Measurements from ENCODE around the gene SRSF7. TPM values are rescaled to one million over a fixed set of nuclear protein-coding genes. Genes with fewer than 3 reads are reported as not detected.

SRSF7 gene
- total RNA-seq, 1 experiment from 2014 or later: 299 TPM

GRCh38 chr2:38728694-38729093, 22.5 kb downstream of the SRSF7 start:
- H3K27me3 Mint-ChIP-seq (ENCODE audit: low read depth): no peaks in the 10 kb centered on the region
- no peak overlapping the region for H3K4me3 Mint-ChIP-seq
- peaks cover 12% of the 10 kb centered on the region for H3K36me3 Mint-ChIP-seq
- H3K4me1 Mint-ChIP-seq: no peaks in the 10 kb centered on the region
- TF ChIP-seq ZNF532 (CRISPR knock-in tag; IDR thresholded peaks at IDR 0.05; ENCODE audit: borderline replicate concordance) (no peak), NR3C1 (CRISPR knock-in tag; conservative IDR thresholded peaks at IDR 0.05; ENCODE audit: low read depth) (no peak), SMAD3 (CRISPR knock-in tag; IDR thresholded peaks at IDR 0.05; ENCODE audit: borderline replicate concordance) (no peak)
- ATAC-seq (no peak), DNase-seq (ENCODE audit: low spot score) (no peak)
- H3K27ac Mint-ChIP-seq: no peak overlapping the region
- no peaks in the 10 kb centered on the region for H3K9me3 Mint-ChIP-seq
- CTCF ChIA-PET: no interaction called here
- POLR2A ChIA-PET: no interaction called here

DNA sequence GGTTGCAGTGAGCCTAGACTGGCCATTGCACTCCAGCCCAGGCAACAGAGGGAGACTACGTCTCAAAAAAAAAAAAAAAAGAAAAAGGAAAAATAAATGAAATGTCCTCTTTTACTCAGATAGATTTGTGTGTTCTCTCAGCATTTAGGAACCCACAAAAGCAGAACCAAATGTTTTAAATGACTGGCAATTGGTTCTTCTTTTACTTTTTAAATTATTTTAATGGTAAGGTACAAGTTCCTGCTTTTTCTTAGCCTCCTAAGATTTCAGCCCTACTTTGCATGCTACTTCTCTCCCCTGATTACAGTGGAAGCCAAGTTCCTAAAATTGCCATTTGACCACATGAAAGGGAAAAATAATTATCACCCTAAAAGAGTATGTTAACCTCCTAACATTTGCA, 23.5 kb downstream of the SRSF7 start:
- DNase-seq (ENCODE audit: low spot score): no peak
- Mint-ChIP-seq H3K27ac (no peak overlapping the region), H3K27me3 (ENCODE audit: low read depth) (no peaks in the 10 kb centered on the region), H3K4me1 (no peaks in the 10 kb centered on the region), H3K4me3 (no peak overlapping the region), H3K36me3 (peaks cover 7% of the 10 kb centered on the region), H3K9me3 (no peaks in the 10 kb centered on the region)
- TF ChIP-seq IRF2 (CRISPR knock-in tag; IDR thresholded peaks at IDR 0.05; ENCODE audit: borderline replicate concordance, low read depth): no peak
- no peak for TF ChIP-seq ZNF423 (CRISPR knock-in tag; IDR thresholded peaks at IDR 0.05)
- no peak for TF ChIP-seq TCF7 (CRISPR knock-in tag; IDR thresholded peaks at IDR 0.05; ENCODE audit: low read depth)
- no peak for TF ChIP-seq FOXJ3 (CRISPR knock-in tag; IDR thresholded peaks at IDR 0.05; ENCODE audit: borderline replicate concordance)
- TF ChIP-seq ZNF396 (CRISPR knock-in tag; IDR thresholded peaks at IDR 0.05; ENCODE audit: borderline replicate concordance): no peak
- ChIA-PET CTCF (interaction anchor here (1.3 kb wide), 1 partner anchor 146 kb away, joined by 3 read pairs; no protein-coding TSS in a partner anchor), POLR2A (no interaction called here)
- no peak for ATAC-seq

DNA sequence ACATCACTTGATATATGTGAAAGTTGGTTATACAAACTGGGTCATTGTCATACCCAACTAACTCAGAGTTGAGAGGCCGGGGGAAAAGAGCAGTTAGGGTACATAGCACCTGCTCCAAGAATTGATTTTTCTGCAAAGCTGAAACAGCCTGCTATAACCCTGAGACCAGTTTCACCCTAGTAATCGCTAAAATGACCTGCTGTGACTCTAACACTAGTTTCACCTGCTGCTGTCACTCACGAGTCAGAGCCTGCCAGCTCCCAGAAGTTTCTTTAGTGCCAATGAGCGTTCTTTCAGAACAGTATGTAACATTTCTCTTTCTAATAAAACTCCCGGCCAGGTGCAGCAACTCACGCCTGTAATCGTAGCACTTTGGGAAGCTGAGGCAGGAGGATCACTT, 28.0 kb downstream of the SRSF7 start:
- ChIA-PET CTCF (interaction anchor here (0.7 to 4.5 kb wide), 2 partner anchors 120 to 141 kb away, joined by 3 to 30 read pairs; no protein-coding TSS in a partner anchor), POLR2A (no interaction called here)
- H3K36me3 Mint-ChIP-seq: peaks cover 3% of the 10 kb centered on the region; the same call in 1 of the 2 replicates
- no peaks in the 10 kb centered on the region for H3K9me3 Mint-ChIP-seq
- no peak overlapping the region for H3K4me3 Mint-ChIP-seq
- H3K27me3 Mint-ChIP-seq (ENCODE audit: low read depth): no peaks in the 10 kb centered on the region
- H3K27ac Mint-ChIP-seq: no peak overlapping the region
- no peak for ATAC-seq
- DNase-seq (ENCODE audit: low spot score): no peak
- no peaks in the 10 kb centered on the region for H3K4me1 Mint-ChIP-seq
- TF ChIP-seq CREM (CRISPR knock-in tag; IDR thresholded peaks at IDR 0.05) (no peak), MXD4 (CRISPR knock-in tag; IDR thresholded peaks at IDR 0.05; ENCODE audit: borderline replicate concordance) (no peak), GRHL2 (CRISPR knock-in tag; IDR thresholded peaks at IDR 0.05; ENCODE audit: insufficient replicate concordance, severe bottlenecking) (no peak), FOXK1 (CRISPR knock-in tag; IDR thresholded peaks at IDR 0.05) (no peak), ZNF121 (CRISPR knock-in tag; IDR thresholded peaks at IDR 0.05) (no peak), ZBTB21 (CRISPR knock-in tag; IDR thresholded peaks at IDR 0.05; ENCODE audit: borderline replicate concordance) (no peak), NR1H2 (CRISPR knock-in tag; IDR thresholded peaks at IDR 0.05) (no peak), GTF2I (CRISPR knock-in tag; conservative IDR thresholded peaks at IDR 0.05) (no peak)
- TF ChIP-seq, protein P1, sequence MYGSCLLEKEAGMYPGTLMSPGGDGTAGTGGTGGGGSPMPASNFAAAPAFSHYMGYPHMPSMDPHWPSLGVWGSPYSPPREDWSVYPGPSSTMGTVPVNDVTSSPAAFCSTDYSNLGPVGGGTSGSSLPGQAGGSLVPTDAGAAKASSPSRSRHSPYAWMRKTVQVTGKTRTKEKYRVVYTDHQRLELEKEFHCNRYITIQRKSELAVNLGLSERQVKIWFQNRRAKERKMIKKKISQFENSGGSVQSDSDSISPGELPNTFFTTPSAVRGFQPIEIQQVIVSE (CRISPR knock-in tag; IDR thresholded peaks at IDR 0.05; ENCODE audit: borderline replicate concordance): no peak
- TF ChIP-seq, protein P2, sequence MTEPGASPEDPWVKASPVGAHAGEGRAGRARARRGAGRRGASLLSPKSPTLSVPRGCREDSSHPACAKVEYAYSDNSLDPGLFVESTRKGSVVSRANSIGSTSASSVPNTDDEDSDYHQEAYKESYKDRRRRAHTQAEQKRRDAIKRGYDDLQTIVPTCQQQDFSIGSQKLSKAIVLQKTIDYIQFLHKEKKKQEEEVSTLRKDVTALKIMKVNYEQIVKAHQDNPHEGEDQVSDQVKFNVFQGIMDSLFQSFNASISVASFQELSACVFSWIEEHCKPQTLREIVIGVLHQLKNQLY (CRISPR knock-in tag; IDR thresholded peaks at IDR 0.05): no peak

Data from WTC11 (cell line).